Epidermal melanocyte (primary cell): ENCODE results near the gene MSMB.
"Not testable (repeated sequence)": the region's sequence is repeated elsewhere in the genome, so short reads cannot be mapped to it uniquely, and the experiment has no call there.

ENCODE experiments used
- DNase-seq: peaks from one replicate; pipeline ENCODE4 v3.0.0; 2011; ENCODE audit warnings: low spot score; ENCODE audit not compliant: insufficient read length

Gene MSMB, protein sequence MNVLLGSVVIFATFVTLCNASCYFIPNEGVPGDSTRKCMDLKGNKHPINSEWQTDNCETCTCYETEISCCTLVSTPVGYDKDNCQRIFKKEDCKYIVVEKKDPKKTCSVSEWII

DNA sequence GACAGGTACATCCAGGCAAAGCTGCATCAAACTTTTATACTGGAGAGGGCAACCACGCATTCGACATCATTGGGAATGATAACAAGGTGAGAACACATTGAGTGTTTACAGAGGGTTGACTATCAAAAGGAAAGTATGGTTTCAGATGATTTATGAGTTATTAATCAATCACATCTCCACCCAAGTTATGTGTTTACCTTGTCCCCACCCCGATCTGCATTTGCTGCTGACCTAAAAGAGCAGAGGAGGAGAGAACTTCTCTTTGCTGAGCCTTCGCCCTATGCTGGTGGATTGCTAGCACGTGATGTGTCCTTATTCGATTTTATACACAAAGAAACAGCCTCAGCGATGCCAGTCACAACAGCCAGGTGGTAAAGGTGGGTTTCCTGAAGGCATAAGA, at the start of gene MSMB:
Gene MSMB (minus strand): TSS at position 9 of the 400 bp plus-strand sequence. CDS start 32 bp downstream, outside the sequence.
- no peak for DNase-seq

DNA sequence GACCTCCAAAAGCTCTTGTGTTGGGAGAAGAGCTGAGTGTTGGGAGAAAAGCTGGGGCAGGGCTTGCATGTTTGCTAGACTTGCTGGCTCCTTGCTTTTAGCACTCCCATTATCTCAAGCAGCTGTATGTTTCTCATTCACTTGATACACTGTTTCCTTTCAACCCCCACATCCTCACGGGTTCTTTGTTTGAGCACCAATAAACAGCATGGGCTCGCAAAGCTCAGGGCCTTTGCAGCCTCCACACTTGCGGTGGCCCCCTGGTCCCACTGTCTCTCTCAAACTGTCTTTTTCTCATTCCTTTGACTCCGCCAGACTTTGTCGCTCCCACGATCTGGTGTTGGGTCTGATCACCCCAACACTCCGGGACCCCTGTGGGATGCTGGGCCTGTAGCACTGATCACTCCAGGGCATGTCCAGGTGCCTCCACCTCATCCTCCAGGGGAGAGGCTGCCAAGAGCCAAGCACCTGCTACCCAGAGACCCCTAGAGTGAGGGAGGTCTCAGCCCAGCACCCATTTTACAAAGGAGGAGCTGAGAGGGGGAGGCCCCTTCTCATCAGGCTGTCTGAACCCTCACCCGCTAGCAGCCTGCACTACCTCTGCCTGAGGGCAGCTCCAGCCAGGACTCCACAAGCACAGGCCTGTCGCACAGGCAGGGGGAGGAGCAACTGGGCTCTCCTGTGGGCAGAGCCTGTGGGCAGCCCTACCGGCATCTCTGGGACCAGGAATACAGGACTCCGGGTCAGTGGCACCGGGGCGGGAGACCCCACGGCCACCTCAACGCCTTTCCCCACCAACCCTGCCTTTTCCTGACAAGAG, 49.1 kb upstream of the MSMB start:
- no peak for DNase-seq

DNA sequence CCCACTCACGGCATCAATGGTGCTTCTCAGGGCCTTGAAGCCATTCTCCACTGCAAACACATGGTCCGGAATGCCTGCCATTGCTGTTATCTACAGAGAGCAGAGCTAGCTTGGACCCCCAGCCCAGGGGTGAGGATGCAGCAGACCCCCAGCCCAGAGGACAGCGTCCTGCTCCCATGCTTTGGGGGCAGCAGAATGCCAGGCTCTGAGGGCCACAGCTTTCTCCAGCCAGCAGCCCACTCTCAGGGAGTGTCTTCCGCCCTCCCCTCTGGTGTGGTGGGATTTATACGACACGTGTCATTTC, 48.1 kb upstream of the MSMB start:
- DNase-seq = no peak

- not testable (repeated sequence) for DNase-seq
These were observed 47.5 kb upstream of the MSMB start for GRCh38 chr10:46093316-46094196.

GRCh38 chr10:46092524-46093081, 46.5 kb upstream of the MSMB start:
- no peak for DNase-seq

- no peak for DNase-seq
These were observed 45.9 kb upstream of the MSMB start for GRCh38 chr10:46091828-46092523.

- no peak for DNase-seq
These were observed 45.2 kb upstream of the MSMB start for GRCh38 chr10:46091080-46091827.

- DNase-seq = no peak
These were observed 44.3 kb upstream of the MSMB start for GRCh38 chr10:46090258-46090812.

- not testable (repeated sequence) for DNase-seq
These were observed 41.3 kb upstream of the MSMB start for GRCh38 chr10:46087381-46087780.

- no peak for DNase-seq
These were observed 38.5 kb upstream of the MSMB start for GRCh38 chr10:46084321-46085165.

- no peak for DNase-seq
These were observed 34.8 kb upstream of the MSMB start for GRCh38 chr10:46080886-46081285.

- DNase-seq = no peak
These were observed 33.9 kb upstream of the MSMB start for GRCh38 chr10:46079831-46080585.

DNA sequence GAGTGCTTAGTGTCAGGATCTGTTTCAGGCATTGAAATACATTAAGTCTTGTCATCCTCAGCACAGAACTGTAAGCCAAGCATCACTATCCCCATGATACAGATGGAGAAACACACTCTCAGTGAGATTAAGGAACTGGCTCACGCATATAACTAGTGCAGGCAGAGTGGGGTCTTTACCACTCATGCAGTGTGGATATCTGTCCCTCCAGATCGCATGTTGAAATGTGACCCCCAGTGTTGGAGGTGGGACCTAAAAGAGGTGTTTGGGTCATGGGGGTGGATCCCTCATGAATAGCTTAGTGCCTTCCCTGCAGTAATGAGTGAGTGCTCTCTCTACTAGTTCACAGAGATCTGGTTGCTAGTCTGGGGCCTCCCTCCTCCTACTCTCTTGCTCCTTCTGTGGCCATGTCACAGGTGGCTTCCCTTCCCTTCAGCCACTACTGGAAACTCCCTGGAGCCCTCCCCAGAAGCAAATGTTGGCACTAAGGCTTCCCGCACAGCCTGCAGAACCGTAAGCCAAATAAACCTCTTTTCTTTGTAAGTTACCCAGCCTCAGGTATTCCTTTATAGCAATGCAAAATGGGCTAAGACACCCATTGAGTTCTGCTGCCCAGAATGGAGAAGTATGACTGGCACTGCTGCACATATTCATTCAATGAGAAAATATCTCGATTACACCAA, 31.8 kb upstream of the MSMB start:
- DNase-seq = no peak

DNA sequence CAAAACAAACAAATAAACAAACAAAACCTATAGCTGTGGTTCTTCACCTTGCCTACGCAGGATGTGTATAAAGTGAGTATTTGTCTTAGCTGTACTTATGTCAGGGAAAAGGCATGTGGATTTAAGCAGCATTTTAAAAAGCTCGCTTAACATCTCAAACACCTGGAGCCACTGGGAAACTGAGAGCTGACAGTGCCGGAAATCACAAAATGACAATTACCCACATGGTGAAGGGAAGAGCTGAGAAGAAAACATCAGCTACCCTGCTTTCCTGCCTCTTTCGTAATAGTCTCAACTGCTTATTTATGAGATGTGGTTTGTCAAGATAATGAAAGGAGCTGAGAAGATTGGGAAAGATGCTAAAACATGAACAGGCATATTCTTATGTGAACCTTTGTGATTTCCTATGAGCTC, 31.1 kb upstream of the MSMB start:
- no peak for DNase-seq

DNA sequence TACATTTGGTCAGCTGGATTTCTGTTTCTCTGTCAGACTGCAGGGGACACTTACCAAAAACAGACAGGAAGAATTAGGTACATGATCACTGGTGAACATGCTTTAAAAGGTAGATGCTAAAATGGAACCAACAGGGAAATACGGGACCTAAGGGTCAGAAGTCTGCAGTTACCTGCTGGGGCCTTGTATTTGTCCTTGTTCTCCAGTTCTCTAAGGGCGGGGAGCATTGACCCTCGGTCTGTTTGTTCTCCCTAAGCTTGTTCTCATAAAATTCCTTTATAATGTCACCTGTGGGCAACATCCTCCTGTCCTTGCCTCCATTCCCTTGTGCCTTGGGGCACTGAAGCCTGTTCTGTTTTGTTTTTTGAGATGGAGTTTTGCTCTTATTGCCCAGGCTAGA, 29.8 kb upstream of the MSMB start:
- DNase-seq = no peak

- DNase-seq = no peak
These were observed 28.3 kb upstream of the MSMB start for GRCh38 chr10:46074196-46074946.

GRCh38 chr10:46073564-46073963, 27.5 kb upstream of the MSMB start:
- DNase-seq = no peak
